NB4 (cell line): ENCODE results near the gene PLEKHG3.

Experiments used
- DNase-seq: peaks from one replicate; pipeline ENCODE4 v3.0.0; 2010; ENCODE audit warnings: low read depth
- H3K4me3 ChIP-seq: one replicate; pipeline ENCODE4 v1.5.1; 2011; ENCODE audit warnings: mild to moderate bottlenecking, low read depth, low read length, moderate library complexity
- CTCF ChIP-seq: IDR thresholded peaks from one replicate; pipeline ENCODE4 v1.5.1; 2012; ENCODE audit warnings: low read depth, low read length
- MAX ChIP-seq: IDR thresholded peaks from 2 replicates; pipeline ENCODE4 v1.6.1; 2011; ENCODE audit warnings: low read depth, low read length
- MYC ChIP-seq: IDR thresholded peaks from 2 replicates; pipeline ENCODE4 v1.6.1; 2011; ENCODE audit warnings: low read depth, low read length
- POLR2A ChIP-seq: IDR thresholded peaks from 2 replicates; pipeline ENCODE4 v1.6.1; 2011; ENCODE audit warnings: mild to moderate bottlenecking; ENCODE audit not compliant: insufficient read length; ENCODE audit errors: extremely low read depth

The PLEKHG3 gene

GRCh38 chr14:64729386-64730060, 25.3 kb downstream of the PLEKHG3 start:
- no peak overlapping the region for H3K4me3 ChIP-seq
- TF ChIP-seq MAX (no peak), CTCF (no peak), POLR2A (no peak), MYC (no peak)
- peak; percentile 45 for DNase-seq

GRCh38 chr14:64730061-64730440, 25.8 kb downstream of the PLEKHG3 start:
- H3K4me3 ChIP-seq, result no peak overlapping the region
- no peak for DNase-seq
- no peak for TF ChIP-seq MAX
- no peak for TF ChIP-seq MYC
- no peak for TF ChIP-seq CTCF
- no peak for TF ChIP-seq POLR2A

GRCh38 chr14:64730681-64731080, 26.5 kb downstream of the PLEKHG3 start:
- no peak overlapping the region for H3K4me3 ChIP-seq
- TF ChIP-seq CTCF (no peak), MYC (no peak), POLR2A (no peak), MAX (no peak)
- DNase-seq, result no peak

- no peak overlapping the region for H3K4me3 ChIP-seq
- TF ChIP-seq MAX (no peak), POLR2A (no peak), CTCF (no peak), MYC (no peak)
- no peak for DNase-seq
These were observed 26.9 kb downstream of the PLEKHG3 start for GRCh38 chr14:64731141-64731581.

GRCh38 chr14:64732066-64732465, 27.8 kb downstream of the PLEKHG3 start:
- TF ChIP-seq CTCF (no peak), MYC (no peak), MAX (no peak), POLR2A (no peak)
- no peak for DNase-seq
- no peak overlapping the region for H3K4me3 ChIP-seq
